GM19395 (cell line): ENCODE data around the gene ABLIM2.

Source experiments
- ATAC-seq: cut with Tn5 transposase; IDR thresholded peaks from one replicate; pipeline ENCODE4 v1.9.1; 2021; ENCODE audit warnings: mild to moderate bottlenecking, moderate library complexity; ENCODE audit not compliant: unreplicated experiment

Gene ABLIM2

GRCh38 chr4:8050555-8051206 lies 107.9 kb downstream of the ABLIM2 start:
- no peak for ATAC-seq

GRCh38 chr4:8050180-8050554 lies 108.4 kb downstream of the ABLIM2 start:
- ATAC-seq: no peak

GRCh38 chr4:8048856-8049676 lies 109.5 kb downstream of the ABLIM2 start:
- ATAC-seq: no peak

GRCh38 chr4:8047837-8048678 lies 110.6 kb downstream of the ABLIM2 start:
- ATAC-seq: no peak

GRCh38 chr4:8046925-8047541 lies 111.6 kb downstream of the ABLIM2 start:
- no peak for ATAC-seq

GRCh38 chr4:8045909-8046308 lies 112.7 kb downstream of the ABLIM2 start:
- no peak for ATAC-seq

- no peak for ATAC-seq
These were observed 113.9 kb downstream of the ABLIM2 start for GRCh38 chr4:8044699-8045098.

GRCh38 chr4:8044244-8044643 lies 114.4 kb downstream of the ABLIM2 start:
- ATAC-seq: no peak

- no peak for ATAC-seq
These were observed 115.0 kb downstream of the ABLIM2 start for GRCh38 chr4:8043596-8043995.

- ATAC-seq: no peak
These were observed 116.7 kb downstream of the ABLIM2 start for GRCh38 chr4:8041868-8042267.

GRCh38 chr4:8041172-8041571 lies 117.4 kb downstream of the ABLIM2 start:
- ATAC-seq: no peak

- ATAC-seq: no peak
These were observed 118.0 kb downstream of the ABLIM2 start for GRCh38 chr4:8040607-8041006.

- no peak for ATAC-seq
These were observed 118.8 kb downstream of the ABLIM2 start for GRCh38 chr4:8039853-8040252.

GRCh38 chr4:8039290-8039689 lies 119.3 kb downstream of the ABLIM2 start:
- no peak for ATAC-seq

- ATAC-seq: no peak
These were observed 119.8 kb downstream of the ABLIM2 start for GRCh38 chr4:8038719-8039251.

GRCh38 chr4:8038083-8038482 lies 120.5 kb downstream of the ABLIM2 start:
- no peak for ATAC-seq

GRCh38 chr4:8037150-8037769 lies 121.4 kb downstream of the ABLIM2 start:
- no peak for ATAC-seq

GRCh38 chr4:8035371-8035780 lies 123.2 kb downstream of the ABLIM2 start:
- no peak for ATAC-seq

- no peak for ATAC-seq
These were observed 124.6 kb downstream of the ABLIM2 start for GRCh38 chr4:8033829-8034528.
